HG03432 (cell line): ENCODE data around the gene MED12L.

Source experiments
- ATAC-seq: cut with Tn5 transposase; IDR thresholded peaks from one replicate; pipeline ENCODE4 v1.9.1; 2021; ENCODE audit warnings: mild to moderate bottlenecking, moderate library complexity; ENCODE audit not compliant: unreplicated experiment

MED12L gene

GRCh38 chr3:151315846-151316245, 230.4 kb downstream of the MED12L start:
- no peak for ATAC-seq

GRCh38 chr3:151316267-151316991, 231.0 kb downstream of the MED12L start, which contains the start of gene GPR87:
TSS of gene GPR87 (minus strand) at chr3:151316820. CDS start at chr3:151300100, 16,720 bp downstream.
- ATAC-seq: peak; percentile 71

- no peak for ATAC-seq
Measured at GRCh38 chr3:151318313-151318712, 232.8 kb downstream of the MED12L start.

GRCh38 chr3:151318991-151319390, 233.5 kb downstream of the MED12L start:
- ATAC-seq: no peak

- no peak for ATAC-seq
Measured at GRCh38 chr3:151319628-151320027, 234.2 kb downstream of the MED12L start.

GRCh38 chr3:151320131-151320530, 234.7 kb downstream of the MED12L start:
- no peak for ATAC-seq

- ATAC-seq: no peak
Measured at GRCh38 chr3:151321526-151321925, 236.1 kb downstream of the MED12L start.

GRCh38 chr3:151322511-151322910, 237.0 kb downstream of the MED12L start:
- ATAC-seq: no peak

GRCh38 chr3:151327571-151328198, 242.2 kb downstream of the MED12L start:
- ATAC-seq: no peak

GRCh38 chr3:151328298-151328995, 243.0 kb downstream of the MED12L start:
- peak; percentile 51 for ATAC-seq

GRCh38 chr3:151329363-151329762, 243.9 kb downstream of the MED12L start, which contains the start of gene P2RY13:
TSS of gene P2RY13 (minus strand) at chr3:151329549. CDS start at chr3:151329528, 21 bp downstream.
- no peak for ATAC-seq

- no peak for ATAC-seq
Measured at GRCh38 chr3:151330379-151330778, 244.9 kb downstream of the MED12L start.

GRCh38 chr3:151330899-151331298, 245.4 kb downstream of the MED12L start:
- ATAC-seq: no peak

GRCh38 chr3:151331696-151332095, 246.2 kb downstream of the MED12L start:
- no peak for ATAC-seq

GRCh38 chr3:151345859-151346258, 260.4 kb downstream of the MED12L start:
- ATAC-seq: no peak

GRCh38 chr3:151346292-151346691, 260.8 kb downstream of the MED12L start:
- no peak for ATAC-seq

GRCh38 chr3:151347432-151347831, 262.0 kb downstream of the MED12L start:
- ATAC-seq: no peak

- ATAC-seq: no peak
Measured at GRCh38 chr3:151350656-151351055, 265.2 kb downstream of the MED12L start.

GRCh38 chr3:151351219-151351618, 265.8 kb downstream of the MED12L start:
- peak; percentile 90 for ATAC-seq

GRCh38 chr3:151351648-151352047, 266.2 kb downstream of the MED12L start:
- ATAC-seq: peak; percentile 46

- ATAC-seq: no peak
Measured at GRCh38 chr3:151356794-151357462, 271.5 kb downstream of the MED12L start.
